ENCODE data around the gene DYRK1A. TPM values are rescaled to one million over a fixed set of nuclear protein-coding genes. Genes with fewer than 3 reads are reported as not detected.

The DYRK1A gene
- total RNA-seq, 2 donors from 2014 or later, result 70.5 to 146 TPM

DNA sequence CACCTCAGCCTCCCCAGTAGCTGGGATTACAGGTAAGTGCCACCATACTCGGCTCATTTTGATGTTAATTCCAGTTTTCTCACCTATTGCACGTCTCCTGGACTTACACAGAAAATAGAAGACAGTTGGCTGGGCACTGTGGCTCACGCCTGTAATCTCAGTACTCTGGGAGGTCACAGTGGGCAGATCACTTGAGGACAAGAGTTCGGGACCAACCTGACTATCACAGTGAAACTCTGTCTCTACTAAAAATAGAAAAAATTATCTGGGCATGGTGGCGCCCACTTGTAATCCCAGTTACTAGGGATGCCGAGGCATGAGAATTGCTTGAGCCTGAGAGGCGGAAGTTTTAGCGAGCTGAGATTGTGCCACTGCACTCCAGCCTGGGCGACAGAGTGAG is 44.1 kb downstream of the DYRK1A start:
- TF ChIP-seq POLR2A (IDR thresholded peaks at IDR 0.05), result no peak
- TF ChIP-seq POLR2AphosphoS5 (IDR thresholded peaks at IDR 0.05), result no peak
- TF ChIP-seq, protein P1, sequence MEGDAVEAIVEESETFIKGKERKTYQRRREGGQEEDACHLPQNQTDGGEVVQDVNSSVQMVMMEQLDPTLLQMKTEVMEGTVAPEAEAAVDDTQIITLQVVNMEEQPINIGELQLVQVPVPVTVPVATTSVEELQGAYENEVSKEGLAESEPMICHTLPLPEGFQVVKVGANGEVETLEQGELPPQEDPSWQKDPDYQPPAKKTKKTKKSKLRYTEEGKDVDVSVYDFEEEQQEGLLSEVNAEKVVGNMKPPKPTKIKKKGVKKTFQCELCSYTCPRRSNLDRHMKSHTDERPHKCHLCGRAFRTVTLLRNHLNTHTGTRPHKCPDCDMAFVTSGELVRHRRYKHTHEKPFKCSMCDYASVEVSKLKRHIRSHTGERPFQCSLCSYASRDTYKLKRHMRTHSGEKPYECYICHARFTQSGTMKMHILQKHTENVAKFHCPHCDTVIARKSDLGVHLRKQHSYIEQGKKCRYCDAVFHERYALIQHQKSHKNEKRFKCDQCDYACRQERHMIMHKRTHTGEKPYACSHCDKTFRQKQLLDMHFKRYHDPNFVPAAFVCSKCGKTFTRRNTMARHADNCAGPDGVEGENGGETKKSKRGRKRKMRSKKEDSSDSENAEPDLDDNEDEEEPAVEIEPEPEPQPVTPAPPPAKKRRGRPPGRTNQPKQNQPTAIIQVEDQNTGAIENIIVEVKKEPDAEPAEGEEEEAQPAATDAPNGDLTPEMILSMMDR (IDR thresholded peaks at IDR 0.05), result no peak
- no peak overlapping the region for H3K27ac ChIP-seq
- 97% methylated on average over 9 of the region's 9 CpGs for WGBS
- no peaks in the 10 kb centered on the region for H3K27me3 ChIP-seq (replicated peaks; ENCODE audit: insufficient read depth)
- DNase-seq (ENCODE audit: low spot score), result no peak
- H3K4me3 ChIP-seq, result no peak overlapping the region
- intact Hi-C loops (cut with DNase I), result no loop called here
- H3K9me3 ChIP-seq, result no peaks in the 10 kb centered on the region
- peaks cover 3% of the 10 kb centered on the region for H3K4me1 ChIP-seq (replicated peaks)
- H3K36me3 ChIP-seq, result no peaks in the 10 kb centered on the region

DNA sequence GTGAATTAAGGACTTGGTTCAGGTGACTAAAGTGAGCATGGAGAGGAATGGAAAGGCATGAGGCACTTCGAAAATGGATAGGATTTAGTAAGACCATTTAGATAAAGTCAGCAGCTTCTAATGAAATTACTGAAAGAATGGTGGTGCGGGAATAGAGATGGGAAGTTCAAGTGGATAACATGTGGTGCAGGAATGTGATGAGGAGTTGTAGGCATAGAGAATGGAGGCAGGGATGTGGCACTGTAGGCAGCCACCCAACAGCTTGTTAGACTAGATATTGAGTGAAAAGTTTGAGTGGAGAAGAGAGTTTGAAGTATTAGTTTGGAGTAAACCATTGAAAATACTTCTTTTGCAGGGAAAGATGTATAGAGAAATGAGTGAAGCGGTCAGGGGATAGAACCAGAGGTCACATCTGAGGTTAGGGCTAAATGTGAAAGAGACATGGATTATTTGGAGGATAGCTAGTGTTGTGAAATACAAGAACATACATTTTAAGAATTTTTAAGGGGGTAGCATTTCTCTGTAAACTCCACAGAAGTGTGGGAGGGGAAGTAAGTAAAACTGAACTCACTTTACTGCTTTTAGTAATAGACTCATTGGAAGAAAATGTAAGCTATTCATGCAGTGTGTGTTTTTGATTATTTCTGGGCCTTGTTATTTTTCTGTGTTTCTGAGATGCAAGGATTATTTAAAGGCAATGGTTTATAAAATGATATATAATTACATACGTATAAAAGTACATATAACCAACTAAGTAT is 46.2 kb downstream of the DYRK1A start:
- H3K9me3 ChIP-seq, result no peaks in the 10 kb centered on the region
- H3K27ac ChIP-seq, result no peak overlapping the region
- no peaks in the 10 kb centered on the region for H3K36me3 ChIP-seq
- H3K27me3 ChIP-seq (replicated peaks; ENCODE audit: insufficient read depth), result no peaks in the 10 kb centered on the region
- no peak for DNase-seq (ENCODE audit: low spot score)
- no peak for TF ChIP-seq POLR2AphosphoS5 (IDR thresholded peaks at IDR 0.05)
- TF ChIP-seq, protein P1 (IDR thresholded peaks at IDR 0.05), result no peak
- no peak for TF ChIP-seq POLR2A (IDR thresholded peaks at IDR 0.05)
- H3K4me3 ChIP-seq, result no peak overlapping the region
- peaks cover 3% of the 10 kb centered on the region for H3K4me1 ChIP-seq (replicated peaks)
- 75% methylated on average over 4 of the region's 4 CpGs for WGBS
- intact Hi-C loops (cut with DNase I), result no loop called here

DNA sequence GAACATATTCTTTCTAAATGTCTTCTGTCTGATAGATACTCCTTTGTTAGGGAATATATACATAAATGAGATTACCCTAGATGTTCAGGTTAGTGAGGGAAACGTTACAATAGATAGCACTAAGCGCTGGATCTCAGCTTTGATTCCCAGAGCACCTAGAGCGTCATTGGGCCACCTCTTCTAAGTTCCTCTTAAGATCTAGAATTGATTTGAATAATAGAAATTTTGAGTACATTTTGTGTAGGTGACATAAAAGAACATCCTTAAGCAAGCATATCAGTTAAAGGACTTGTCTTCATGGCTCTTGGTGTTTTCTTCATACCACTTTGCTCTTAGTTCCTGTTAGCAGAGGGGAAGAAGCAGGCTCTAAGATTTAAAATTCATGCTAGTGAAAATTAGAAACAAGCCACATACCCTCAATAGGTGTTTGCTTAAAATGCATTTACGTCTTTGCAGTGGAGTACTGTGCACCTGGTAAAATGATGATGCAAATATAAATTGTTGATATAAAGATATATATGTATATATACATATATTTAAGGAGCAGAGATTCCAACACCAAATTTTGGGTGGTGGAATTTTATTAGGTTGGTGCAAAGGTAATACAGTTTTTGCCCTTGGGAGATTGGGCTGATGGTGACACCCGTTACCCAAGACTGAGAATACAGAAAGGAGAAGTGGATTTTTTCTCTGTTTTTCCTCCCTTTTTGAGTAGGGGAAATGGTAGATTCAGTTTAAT is 47.1 kb downstream of the DYRK1A start:
- no peaks in the 10 kb centered on the region for H3K9me3 ChIP-seq
- H3K27ac ChIP-seq, result no peak overlapping the region
- no peak for DNase-seq (ENCODE audit: low spot score)
- WGBS, result 82% methylated on average over 5 of the region's 5 CpGs
- no peaks in the 10 kb centered on the region for H3K27me3 ChIP-seq (replicated peaks; ENCODE audit: insufficient read depth)
- H3K4me3 ChIP-seq, result no peak overlapping the region
- H3K36me3 ChIP-seq, result no peaks in the 10 kb centered on the region
- TF ChIP-seq POLR2AphosphoS5 (IDR thresholded peaks at IDR 0.05) (no peak), POLR2A (IDR thresholded peaks at IDR 0.05) (no peak)
- TF ChIP-seq, protein P1 (IDR thresholded peaks at IDR 0.05), result no peak
- intact Hi-C loops (cut with DNase I), result no loop called here
- peaks cover 3% of the 10 kb centered on the region for H3K4me1 ChIP-seq (replicated peaks)

DNA sequence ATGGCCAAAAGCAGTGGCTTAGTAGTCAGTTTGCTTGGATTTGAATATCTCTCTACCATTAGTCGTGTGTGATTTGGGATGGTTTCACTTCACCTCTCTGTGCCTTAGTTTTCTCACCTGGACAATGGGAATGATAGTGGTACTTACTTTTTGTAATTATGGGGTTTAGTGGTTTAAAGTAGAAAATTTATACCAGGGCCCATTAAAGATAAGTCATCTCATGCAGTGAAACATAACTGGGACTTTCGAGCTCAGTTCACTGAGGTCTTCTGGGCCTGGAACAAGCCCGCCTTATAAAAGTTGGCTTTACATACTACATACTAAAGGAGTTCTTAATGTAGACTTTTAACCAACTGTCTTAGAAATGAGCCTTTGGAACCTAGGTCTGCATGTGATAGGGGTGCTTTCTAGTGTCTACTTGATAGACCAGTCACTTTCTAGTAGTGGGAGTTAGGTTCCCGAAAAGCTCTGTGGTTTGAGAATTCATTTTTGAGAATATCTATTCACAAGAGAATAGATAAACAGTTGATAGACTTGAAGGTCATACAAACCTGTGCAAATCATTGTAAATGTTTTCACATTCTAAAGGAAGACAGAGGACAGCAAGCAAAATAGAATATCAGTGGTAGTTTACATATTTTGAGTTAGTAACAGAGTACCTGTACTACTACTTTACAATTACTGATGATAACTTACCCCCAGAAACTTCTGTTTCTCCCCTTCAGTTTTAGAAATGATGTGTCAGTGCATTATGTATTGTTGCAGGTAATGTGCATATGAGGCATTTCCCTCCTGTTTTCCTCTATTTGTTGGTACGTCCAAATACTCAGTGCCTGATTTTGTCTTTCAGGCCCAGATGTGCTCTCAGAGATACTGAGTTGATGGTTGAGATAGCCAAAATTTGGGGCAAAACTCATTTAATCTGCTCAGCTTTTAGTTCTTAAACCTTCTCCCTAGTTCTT is 48.0 kb downstream of the DYRK1A start:
- no peak for DNase-seq (ENCODE audit: low spot score)
- Histone ChIP-seq H3K4me1 (replicated peaks) (peaks cover 5% of the 10 kb centered on the region), H3K27ac (no peak overlapping the region), H3K4me3 (no peak overlapping the region), H3K27me3 (replicated peaks; ENCODE audit: insufficient read depth) (no peaks in the 10 kb centered on the region), H3K36me3 (no peaks in the 10 kb centered on the region), H3K9me3 (no peaks in the 10 kb centered on the region)
- TF ChIP-seq POLR2AphosphoS5 (IDR thresholded peaks at IDR 0.05) (no peak), POLR2A (IDR thresholded peaks at IDR 0.05) (no peak)
- TF ChIP-seq, protein P1 (IDR thresholded peaks at IDR 0.05), result no peak
- intact Hi-C loops (cut with DNase I), result no loop called here
- 91% methylated on average over 5 of the region's 5 CpGs for WGBS

All from prostate gland (tissue), 2 donors.